ENCODE data around the gene GLTP.

DNA sequence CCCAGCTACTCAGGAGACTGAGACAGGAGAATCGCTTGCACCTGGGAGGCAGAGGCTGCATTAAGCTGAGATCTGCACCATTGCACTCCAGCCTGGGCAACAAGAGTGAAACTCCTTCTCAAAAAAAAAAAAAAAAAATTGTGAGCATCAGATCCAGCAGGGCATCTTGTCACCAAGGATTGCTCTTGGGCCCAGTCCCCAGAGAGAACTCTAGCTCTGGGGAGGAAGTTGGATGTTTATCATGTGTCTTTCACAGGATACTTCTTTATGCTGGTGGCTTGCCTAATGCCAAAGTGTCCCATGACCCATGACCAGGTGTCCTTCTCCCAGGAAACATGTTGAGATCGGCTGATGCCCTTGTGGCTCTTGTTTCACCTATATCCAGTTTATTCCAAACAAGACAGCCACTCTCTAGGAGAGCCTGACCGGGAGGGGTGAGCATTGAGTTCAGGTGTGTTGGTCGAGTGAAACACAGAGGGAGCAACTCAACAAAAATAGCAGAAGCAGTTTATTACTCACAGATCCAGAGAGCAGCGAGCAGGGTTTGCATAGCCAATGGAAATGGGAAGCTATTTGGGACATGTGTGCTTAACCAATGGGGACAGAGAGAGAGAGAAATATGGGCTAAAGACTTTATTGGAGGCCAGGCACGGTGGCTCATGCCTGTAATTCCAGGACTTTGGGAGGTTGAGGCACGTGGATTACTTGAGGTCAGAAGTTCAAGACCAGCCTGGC, 13.1 kb upstream of the GLTP start:
- TF ChIP-seq, protein P1, sequence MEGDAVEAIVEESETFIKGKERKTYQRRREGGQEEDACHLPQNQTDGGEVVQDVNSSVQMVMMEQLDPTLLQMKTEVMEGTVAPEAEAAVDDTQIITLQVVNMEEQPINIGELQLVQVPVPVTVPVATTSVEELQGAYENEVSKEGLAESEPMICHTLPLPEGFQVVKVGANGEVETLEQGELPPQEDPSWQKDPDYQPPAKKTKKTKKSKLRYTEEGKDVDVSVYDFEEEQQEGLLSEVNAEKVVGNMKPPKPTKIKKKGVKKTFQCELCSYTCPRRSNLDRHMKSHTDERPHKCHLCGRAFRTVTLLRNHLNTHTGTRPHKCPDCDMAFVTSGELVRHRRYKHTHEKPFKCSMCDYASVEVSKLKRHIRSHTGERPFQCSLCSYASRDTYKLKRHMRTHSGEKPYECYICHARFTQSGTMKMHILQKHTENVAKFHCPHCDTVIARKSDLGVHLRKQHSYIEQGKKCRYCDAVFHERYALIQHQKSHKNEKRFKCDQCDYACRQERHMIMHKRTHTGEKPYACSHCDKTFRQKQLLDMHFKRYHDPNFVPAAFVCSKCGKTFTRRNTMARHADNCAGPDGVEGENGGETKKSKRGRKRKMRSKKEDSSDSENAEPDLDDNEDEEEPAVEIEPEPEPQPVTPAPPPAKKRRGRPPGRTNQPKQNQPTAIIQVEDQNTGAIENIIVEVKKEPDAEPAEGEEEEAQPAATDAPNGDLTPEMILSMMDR (IDR thresholded peaks at IDR 0.05; ENCODE audit: insufficient read depth, low read depth, low read length), result no peak
- no peak for TF ChIP-seq EZH2 (IDR thresholded peaks at IDR 0.05; ENCODE audit: insufficient read depth, low read length)
